Sigmoid colon (tissue), 7 donors: Measurements from ENCODE around the gene BRSK2. TPM values are rescaled to one million over a fixed set of nuclear protein-coding genes. Genes with fewer than 3 reads are reported as not detected.

Experiments used
- DNase-seq: peaks from one replicate; pipeline ENCODE4 v3.0.0-alpha.2; 2019
- H3K27ac ChIP-seq, 4 donors: fragments of 200-600 bp; sonication (generic); one replicate each; pipeline ENCODE4 v1.5.1; 2016 to 2019; ENCODE audit warnings: mild to moderate bottlenecking in 1 of 4
- H3K27me3 ChIP-seq, 3 donors: fragments of 200-600 bp; sonication (generic); one replicate each; pipeline ENCODE4 v1.5.1; 2019; ENCODE audit warnings: mild to moderate bottlenecking in 1 of 3
- H3K36me3 ChIP-seq, 4 donors: fragments of 200-600 bp; sonication (generic); one replicate each; pipeline ENCODE4 v1.5.1; 2016 to 2019
- H3K4me1 ChIP-seq, 4 donors: fragments of 200-600 bp; sonication (generic); one replicate each; pipeline ENCODE4 v1.5.1; 2017 to 2019
- H3K4me3 ChIP-seq, 4 donors: fragments of 200-600 bp; sonication (generic); one replicate each; pipeline ENCODE4 v1.5.1; 2017 to 2019; ENCODE audit warnings: mild to moderate bottlenecking in 2 of 4, moderate library complexity in 1 of 4
- H3K9me3 ChIP-seq, 4 donors: fragments of 200-600 bp in 3 of 4; sonication (generic) in 3 of 4; one replicate each; pipeline versions ENCODE4 v1.5.1 to v1.6.1; 2013 to 2019
- CTCF ChIP-seq, 4 experiments: fragments of 450-650 bp in 3 of 4; fragments of 200-600 bp in 1 of 4; IDR thresholded peaks; one replicate each; pipeline ENCODE4 v1.5.1; 2016 to 2019; ENCODE audit warnings: antibody characterized with exemption in 4 of 4, mild to moderate bottlenecking in 3 of 4, moderate library complexity in 2 of 4
- EP300 ChIP-seq, 4 donors: sonication (generic); formaldehyde crosslinking; IDR thresholded peaks; one replicate each; pipeline ENCODE4 v1.6.1; 2017; ENCODE audit warnings: antibody characterized with exemption in 4 of 4
- POLR2A ChIP-seq, 2 donors: fragments of 450-650 bp; IDR thresholded peaks; one replicate each; pipeline ENCODE4 v1.6.1; 2016; ENCODE audit warnings: antibody characterized with exemption in 2 of 2, mild to moderate bottlenecking in 2 of 2, moderate library complexity in 2 of 2
- POLR2AphosphoS5 ChIP-seq, 4 donors: sonication (generic); formaldehyde crosslinking; IDR thresholded peaks; one replicate each; pipeline ENCODE4 v1.6.1; 2017; ENCODE audit warnings: antibody characterized with exemption in 4 of 4
- WGBS, 2 donors: extraction: QIAGEN DNeasy Blood & Tissue Kit; methylation state at CpG; one replicate each; pipeline ENCODE4 v1.1.7; 2013; 5-methylcytosine and 5-hydroxymethylcytosine counted together
- intact Hi-C: fragments of 100-400 bp; cut with DNase I; formaldehyde crosslinking; loops from one replicate; pipeline ENCODE4 v1.15.1; 2023
- polyA plus RNA-seq, 3 donors: library from polyadenylated mRNA; stranded (reverse); fragments of 200-250 nt; gene quantifications; one replicate each; pipeline ENCODE4 v1.2.3, GENCODE V29; 2013
- total RNA-seq, 4 donors: library from RNA; depleted of rRNA; stranded (reverse); fragments of >200 nt; gene quantifications; one replicate each; pipeline ENCODE4 v1.1.0, GENCODE V29; 2016
- donor health status: healthy with polysubstance abuse.
- donor health status: Bipolar disorder and iron deficiency.
- donor health status: healthy.

BRSK2 gene
- total and polyA plus RNA-seq, 7 donors: 1.7 to 3.2 (median 1.9) TPM; not detected in 2

GRCh38 chr11:1387521-1387920 is 2.2 kb upstream of the BRSK2 start:
- WGBS, 2 donors: 86 to 92% methylated on average over 10 of the region's 10 CpGs
- Histone ChIP-seq H3K27me3 (peaks cover 20 to 21% (median 21%) of the 10 kb centered on the region in 3 donors), H3K36me3 (no peaks in the 10 kb centered on the region), H3K4me3 (no peak overlapping the region), H3K27ac (no peak overlapping the region), H3K9me3 (no peaks in the 10 kb centered on the region), H3K4me1 (peaks cover 0 to 28% (median 23%) of the 10 kb centered on the region in 4 donors)
- TF ChIP-seq CTCF (IDR thresholded peaks at IDR 0.05) (no peak), POLR2AphosphoS5 (IDR thresholded peaks at IDR 0.05) (no peak), EP300 (IDR thresholded peaks at IDR 0.05) (no peak), POLR2A (IDR thresholded peaks at IDR 0.05) (no peak)
- intact Hi-C loops: no loop called here
- DNase-seq: no peak

- Histone ChIP-seq H3K4me3 (peak overlapping the region in 1 of 4 donors; percentile 51), H3K27ac (no peak overlapping the region), H3K36me3 (no peaks in the 10 kb centered on the region), H3K27me3 (peaks cover 20 to 27% (median 27%) of the 10 kb centered on the region in 3 donors), H3K4me1 (peaks cover 0 to 24% (median 20%) of the 10 kb centered on the region in 4 donors), H3K9me3 (no peaks in the 10 kb centered on the region)
- intact Hi-C loops: no loop called here
- WGBS, 2 donors: 51 to 52% methylated on average over 22 of the region's 22 CpGs
- DNase-seq: no peak
- TF ChIP-seq POLR2AphosphoS5 (IDR thresholded peaks at IDR 0.05) (no peak), POLR2A (IDR thresholded peaks at IDR 0.05) (no peak), CTCF (IDR thresholded peaks at IDR 0.05) (no peak), EP300 (IDR thresholded peaks at IDR 0.05) (no peak)
Measured at GRCh38 chr11:1387961-1388762, 1.6 kb upstream of the BRSK2 start.

GRCh38 chr11:1388763-1389102 is 1.0 kb upstream of the BRSK2 start:
- Histone ChIP-seq H3K4me3 (peak overlapping the region in 3 of 4 donors; percentile 46 to 59 (median 51)), H3K9me3 (no peaks in the 10 kb centered on the region), H3K27me3 (peaks cover 23 to 32% (median 32%) of the 10 kb centered on the region in 3 donors), H3K36me3 (no peaks in the 10 kb centered on the region), H3K4me1 (peaks cover 0 to 18% (median 15%) of the 10 kb centered on the region in 4 donors), H3K27ac (peak overlapping the region in 1 of 4 donors; percentile 76)
- DNase-seq: no peak
- WGBS, 2 donors: 8 to 11% methylated on average over 22 of the region's 22 CpGs
- intact Hi-C loops: no loop called here
- TF ChIP-seq POLR2A (IDR thresholded peaks at IDR 0.05): no peak
- no peak for TF ChIP-seq CTCF (IDR thresholded peaks at IDR 0.05)
- no peak for TF ChIP-seq POLR2AphosphoS5 (IDR thresholded peaks at IDR 0.05)
- TF ChIP-seq EP300 (IDR thresholded peaks at IDR 0.05): no peak

GRCh38 chr11:1389103-1389931 is 417 bp upstream of the BRSK2 start:
- intact Hi-C loops: no loop called here
- peak; percentile 99 for DNase-seq
- Histone ChIP-seq H3K27ac (peak overlapping the region; percentile 67 to 77 (median 72)), H3K36me3 (no peaks in the 10 kb centered on the region), H3K4me3 (peak overlapping the region; percentile 18 to 59 (median 48)), H3K4me1 (peaks cover 0 to 18% (median 15%) of the 10 kb centered on the region in 4 donors), H3K9me3 (no peaks in the 10 kb centered on the region), H3K27me3 (peaks cover 23 to 32% (median 32%) of the 10 kb centered on the region in 3 donors)
- TF ChIP-seq POLR2A (IDR thresholded peaks at IDR 0.05): no peak
- TF ChIP-seq EP300 (IDR thresholded peaks at IDR 0.05): no peak
- peak in 1 of 4 donors; percentile 24 for TF ChIP-seq POLR2AphosphoS5 (IDR thresholded peaks at IDR 0.05)
- TF ChIP-seq CTCF (IDR thresholded peaks at IDR 0.05): peak in 2 of 4 experiments; percentile 10 to 14
- 1 to 2% methylated on average over 92 of the region's 92 CpGs for WGBS, 2 donors
